CD4-positive, alpha-beta T cell (primary cell): ENCODE results near the gene MAPK11. TPM values are rescaled to one million over a fixed set of nuclear protein-coding genes. Genes with fewer than 3 reads are reported as not detected.
A peak's percentile ranks its signal among the peaks of the same experiment; 100 is the strongest.

Source experiments
- ATAC-seq: fragments of 200-7000 bp; cut with Tn5 transposase; one replicate; pipeline ENCODE4 v1.10.0; 2022; ENCODE audit warnings: mild to moderate bottlenecking; ENCODE audit not compliant: poor library complexity
- CTCF ChIA-PET: fragments of 350-600 bp; sonication (Branson Sonifier 250); formaldehyde crosslinking; loops from one replicate; lab custom pipeline; 2021; ENCODE audit warnings: antibody characterized with exemption, inconsistent platforms; lab: Charles Lee
- POLR2A ChIA-PET: fragments of 350-600 bp; sonication (Branson Sonifier 250); formaldehyde crosslinking; loops from one replicate; lab custom pipeline; 2021; ENCODE audit warnings: antibody characterized with exemption, inconsistent platforms; lab: Charles Lee
- DNase-seq, 14 experiments: peaks; one replicate each; pipeline ENCODE4 v3.0.0-alpha.2; 2013 to 2020; ENCODE audit warnings: mixed read lengths in 2 of 14
- H3K27ac ChIP-seq, 2 donors: one replicate each; pipeline versions ENCODE4 v1.5.1 to v1.7.0; 2013; ENCODE audit warnings: low read length in 2 of 2, low read depth in 1 of 2, mild to moderate bottlenecking in 1 of 2
- H3K27me3 ChIP-seq, 2 experiments: 1 replicate in 1 of 2; 2 replicates in 1 of 2; pipeline versions ENCODE4 v1.6.1 to v1.7.0; 2013; ENCODE audit warnings: low read length in 2 of 2, control low read depth in 1 of 2, mild to moderate bottlenecking in 1 of 2, moderate library complexity in 1 of 2; ENCODE audit not compliant: insufficient read depth in 2 of 2, control insufficient read depth in 1 of 2
- H3K36me3 ChIP-seq: one replicate; pipeline ENCODE4 v1.6.1; 2013; ENCODE audit warnings: low read length, control low read depth; ENCODE audit not compliant: insufficient read depth
- H3K4me1 ChIP-seq: one replicate; pipeline ENCODE4 v1.6.1; 2013; ENCODE audit warnings: low read length, control low read depth; ENCODE audit not compliant: insufficient read depth
- H3K4me3 ChIP-seq: one replicate; pipeline ENCODE4 v1.5.1; 2013; ENCODE audit warnings: mild to moderate bottlenecking, low read length, moderate library complexity
- H3K9me3 ChIP-seq, 2 experiments: 1 replicate in 1 of 2; 2 replicates in 1 of 2; pipeline versions ENCODE4 v1.6.1 to v1.7.0; 2013; ENCODE audit warnings: low read length in 2 of 2, mild to moderate bottlenecking in 2 of 2, control low read depth in 1 of 2, moderate library complexity in 1 of 2; ENCODE audit not compliant: control insufficient read depth in 1 of 2, insufficient read depth in 1 of 2
- H3K27ac Mint-ChIP-seq: one replicate; pipeline ENCODE4 v1.8.0; 2020; ENCODE audit warnings: mixed read lengths
- H3K27me3 Mint-ChIP-seq: one replicate; pipeline ENCODE4 v1.8.0; 2021; ENCODE audit warnings: mixed read lengths
- H3K36me3 Mint-ChIP-seq: one replicate; pipeline ENCODE4 v1.8.0; 2021; ENCODE audit warnings: low read depth, mixed read lengths
- H3K4me1 Mint-ChIP-seq: one replicate; pipeline ENCODE4 v1.8.0; 2021; ENCODE audit warnings: low read depth, mixed read lengths
- H3K4me3 Mint-ChIP-seq: one replicate; pipeline ENCODE4 v1.8.0; 2020; ENCODE audit warnings: mild to moderate bottlenecking, mixed read lengths
- H3K9me3 Mint-ChIP-seq: one replicate; pipeline ENCODE4 v1.8.0; 2020; ENCODE audit warnings: mixed read lengths
- intact Hi-C, 2 experiments: fragments of 100-400 bp; cut with DNase I in 1 of 2; cut with micrococcal nuclease in 1 of 2; formaldehyde crosslinking; loops; one replicate each; pipeline versions ENCODE4 v1.15.1 to v1.9.0; 2023 to 2025; cut with DNase I, micrococcal nuclease
- total RNA-seq, 174 experiments: library from RNA in 2 of 174; stranded (reverse) in 2 of 174; gene quantifications; one replicate each; pipeline ENCODE4 v1.2.3 and lab custom pipeline; 2021 to 2026
- TF ChIP-seq, protein P1 (sequence below): fragments of 200-600 bp; IDR thresholded peaks from one replicate; pipeline ENCODE4 v1.8.0; 2022; ENCODE audit warnings: antibody characterized with exemption, mild to moderate bottlenecking

Gene MAPK11
- total RNA-seq, 2 experiments from 2014 or later = 4.2 to 4.9 TPM

DNA sequence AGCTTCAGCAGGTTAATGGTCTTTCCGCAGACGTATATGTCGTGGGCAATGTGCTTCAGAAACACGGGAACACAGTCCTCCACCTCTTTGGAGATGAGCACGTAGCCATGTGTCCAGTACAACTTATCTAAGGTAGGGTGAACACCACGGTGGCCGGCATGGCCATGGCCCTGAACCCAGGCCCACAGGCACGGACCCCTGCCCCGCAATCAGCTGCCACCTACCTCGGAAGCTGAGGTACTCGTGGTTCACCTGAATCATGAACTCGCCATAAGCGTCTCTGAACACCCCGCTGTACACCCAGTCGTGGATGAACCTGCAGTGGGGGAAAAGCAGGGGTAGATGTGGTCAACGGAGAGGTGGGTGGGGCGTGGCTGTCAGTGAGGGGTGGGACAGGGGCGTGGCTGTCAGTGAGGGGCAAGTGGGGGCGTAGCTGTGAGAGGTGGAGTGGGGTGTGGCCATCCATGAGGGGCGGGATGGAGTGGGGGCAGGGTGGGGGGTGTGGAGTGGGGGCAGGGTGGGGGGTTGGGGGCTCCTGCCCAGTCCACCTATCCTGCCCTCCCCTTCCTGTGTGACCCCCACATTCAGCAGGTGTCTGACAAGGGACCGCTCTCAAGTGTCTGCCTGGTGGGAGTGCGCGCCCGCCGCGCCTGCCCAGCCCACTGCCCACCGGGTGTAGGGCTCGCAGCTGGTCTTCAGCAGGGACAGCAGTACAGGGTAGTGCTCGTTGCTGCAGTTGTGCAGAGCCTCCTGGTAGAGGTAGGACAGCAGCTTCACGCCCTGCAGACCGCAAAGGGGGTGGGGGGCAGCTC is 43.9 kb downstream of the MAPK11 start:
- ATAC-seq = no peak
- peaks cover 4% of the 10 kb centered on the region for H3K4me1 Mint-ChIP-seq
- TF ChIP-seq, protein P1, sequence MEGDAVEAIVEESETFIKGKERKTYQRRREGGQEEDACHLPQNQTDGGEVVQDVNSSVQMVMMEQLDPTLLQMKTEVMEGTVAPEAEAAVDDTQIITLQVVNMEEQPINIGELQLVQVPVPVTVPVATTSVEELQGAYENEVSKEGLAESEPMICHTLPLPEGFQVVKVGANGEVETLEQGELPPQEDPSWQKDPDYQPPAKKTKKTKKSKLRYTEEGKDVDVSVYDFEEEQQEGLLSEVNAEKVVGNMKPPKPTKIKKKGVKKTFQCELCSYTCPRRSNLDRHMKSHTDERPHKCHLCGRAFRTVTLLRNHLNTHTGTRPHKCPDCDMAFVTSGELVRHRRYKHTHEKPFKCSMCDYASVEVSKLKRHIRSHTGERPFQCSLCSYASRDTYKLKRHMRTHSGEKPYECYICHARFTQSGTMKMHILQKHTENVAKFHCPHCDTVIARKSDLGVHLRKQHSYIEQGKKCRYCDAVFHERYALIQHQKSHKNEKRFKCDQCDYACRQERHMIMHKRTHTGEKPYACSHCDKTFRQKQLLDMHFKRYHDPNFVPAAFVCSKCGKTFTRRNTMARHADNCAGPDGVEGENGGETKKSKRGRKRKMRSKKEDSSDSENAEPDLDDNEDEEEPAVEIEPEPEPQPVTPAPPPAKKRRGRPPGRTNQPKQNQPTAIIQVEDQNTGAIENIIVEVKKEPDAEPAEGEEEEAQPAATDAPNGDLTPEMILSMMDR = no peak
- H3K27me3 Mint-ChIP-seq = no peaks in the 10 kb centered on the region
- H3K27me3 ChIP-seq = no peaks in the 10 kb centered on the region
- no peaks in the 10 kb centered on the region for H3K4me1 ChIP-seq
- H3K36me3 ChIP-seq = peaks cover 66% of the 10 kb centered on the region
- no peaks in the 10 kb centered on the region for H3K9me3 ChIP-seq
- no peak overlapping the region for H3K4me3 Mint-ChIP-seq
- no peak overlapping the region for H3K27ac Mint-ChIP-seq
- H3K36me3 Mint-ChIP-seq = peaks cover 65% of the 10 kb centered on the region
- H3K9me3 Mint-ChIP-seq = no peaks in the 10 kb centered on the region
- POLR2A ChIA-PET = no interaction called here
- CTCF ChIA-PET = no interaction called here
- intact Hi-C loops = no loop called here
- H3K27ac ChIP-seq = no peak overlapping the region
- H3K4me3 ChIP-seq = no peak overlapping the region
- peak in 1 of 14 experiments; percentile 22 for DNase-seq

DNA sequence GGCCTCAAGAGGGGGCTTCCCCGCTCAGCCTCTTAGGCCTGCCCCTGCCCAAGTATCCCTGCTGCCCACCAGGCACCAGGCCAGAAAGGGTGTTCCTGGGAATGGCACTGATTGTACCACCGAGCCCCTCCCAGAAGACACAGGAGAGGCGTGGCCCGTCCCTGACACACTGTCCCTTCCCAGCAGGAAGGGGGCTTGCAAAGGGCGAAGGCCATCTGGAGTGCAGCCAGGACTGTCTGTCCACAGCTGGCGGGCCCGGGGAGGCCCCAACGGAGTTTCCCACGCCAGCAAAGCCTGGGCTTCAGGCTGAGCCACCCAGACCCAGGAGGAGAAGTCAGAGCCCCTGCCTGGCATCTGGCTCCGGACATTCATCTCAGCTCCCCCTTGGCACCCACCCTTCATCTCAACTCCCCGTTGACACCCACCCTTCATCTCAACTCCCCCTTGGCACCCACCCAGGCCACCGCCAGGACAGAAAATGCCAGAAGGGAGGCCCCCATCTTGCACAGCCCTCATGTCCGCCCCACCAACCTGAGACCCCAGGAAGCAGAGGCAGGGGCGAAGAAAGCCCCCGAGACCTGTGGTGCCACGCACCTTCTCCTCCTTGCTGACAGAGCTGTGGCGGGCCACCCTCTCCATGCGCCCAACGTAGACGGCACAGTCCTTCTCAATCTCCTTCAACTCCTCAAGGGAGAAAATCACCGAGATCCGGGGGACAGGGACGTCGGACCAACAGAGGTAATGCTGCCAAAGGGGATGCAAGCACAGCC is 44.8 kb downstream of the MAPK11 start:
- ChIA-PET CTCF (no interaction called here), POLR2A (no interaction called here)
- Mint-ChIP-seq H3K9me3 (no peaks in the 10 kb centered on the region), H3K27ac (no peak overlapping the region), H3K4me1 (peaks cover 4% of the 10 kb centered on the region), H3K4me3 (no peak overlapping the region), H3K27me3 (no peaks in the 10 kb centered on the region), H3K36me3 (peaks cover 72% of the 10 kb centered on the region)
- DNase-seq = peak in 1 of 14 experiments; percentile 21
- no peaks in the 10 kb centered on the region for H3K4me1 ChIP-seq
- intact Hi-C loops = no loop called here
- no peaks in the 10 kb centered on the region for H3K9me3 ChIP-seq
- no peak for ATAC-seq
- no peak overlapping the region for H3K4me3 ChIP-seq
- H3K27me3 ChIP-seq = no peaks in the 10 kb centered on the region
- no peak overlapping the region for H3K27ac ChIP-seq
- H3K36me3 ChIP-seq = peaks cover 75% of the 10 kb centered on the region
- TF ChIP-seq, protein P1 = no peak

DNA sequence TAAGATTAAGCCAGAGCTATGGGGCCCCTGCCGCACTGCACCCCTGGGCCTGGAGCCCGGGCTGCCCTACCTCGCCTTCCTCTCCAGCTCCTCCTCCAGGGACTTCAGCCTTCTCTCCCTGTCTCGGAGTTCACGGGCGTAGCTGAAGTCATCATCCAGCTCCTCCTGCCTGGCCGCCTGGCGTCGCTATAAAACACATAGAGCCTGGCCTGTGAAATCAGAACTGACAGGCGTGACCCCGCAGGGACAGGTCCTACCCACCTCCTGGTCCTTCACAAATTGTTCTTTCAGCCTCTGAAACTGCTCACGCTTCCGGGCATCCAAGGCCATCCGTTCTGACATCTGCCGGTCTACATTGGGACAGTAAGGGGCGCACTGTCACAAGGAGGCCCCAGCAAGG is 46.1 kb downstream of the MAPK11 start:
- Histone ChIP-seq H3K4me1 (no peaks in the 10 kb centered on the region), H3K27ac (no peak overlapping the region), H3K9me3 (no peaks in the 10 kb centered on the region), H3K27me3 (no peaks in the 10 kb centered on the region), H3K4me3 (no peak overlapping the region), H3K36me3 (peaks cover 74% of the 10 kb centered on the region)
- intact Hi-C loops = no loop called here
- ATAC-seq (no peak), DNase-seq (no peak)
- Mint-ChIP-seq H3K4me3 (no peak overlapping the region), H3K4me1 (no peaks in the 10 kb centered on the region), H3K27me3 (no peaks in the 10 kb centered on the region), H3K36me3 (peaks cover 72% of the 10 kb centered on the region), H3K9me3 (no peaks in the 10 kb centered on the region), H3K27ac (no peak overlapping the region)
- CTCF ChIA-PET = no interaction called here
- POLR2A ChIA-PET = no interaction called here
- TF ChIP-seq, protein P1 = no peak
